Thyroid gland (tissue), 4 donors: ENCODE results near the gene EHD4. TPM values are rescaled to one million over a fixed set of nuclear protein-coding genes. Genes with fewer than 3 reads are reported as not detected.

Experiments used
- DNase-seq, 2 donors: peaks; one replicate each; pipeline ENCODE4 v3.0.0-alpha.2; 2019
- H3K27ac ChIP-seq, 3 donors: fragments of 200-600 bp; sonication (generic); 1 replicate in 2 of 3; 2 replicates in 1 of 3; pipeline ENCODE4 v1.5.1; 2016 to 2019; ENCODE audit warnings: mild to moderate bottlenecking in 1 of 3, moderate library complexity in 1 of 3
- H3K27me3 ChIP-seq: fragments of 200-600 bp; sonication (generic); one replicate; pipeline ENCODE4 v1.5.1; 2019
- H3K36me3 ChIP-seq, 2 donors: fragments of 200-600 bp; sonication (generic); one replicate each; pipeline ENCODE4 v1.5.1; 2016 to 2019
- H3K4me1 ChIP-seq, 2 donors: fragments of 200-600 bp; sonication (generic); one replicate each; pipeline ENCODE4 v1.5.1; 2017 to 2019
- H3K4me3 ChIP-seq, 3 donors: fragments of 200-600 bp; sonication (generic); replicated peaks in 1 of 3; 1 replicate in 2 of 3; 2 replicates in 1 of 3; pipeline ENCODE4 v1.5.1; 2016; ENCODE audit warnings: mild to moderate bottlenecking in 1 of 3
- H3K9me3 ChIP-seq: fragments of 200-600 bp; sonication (generic); one replicate; pipeline ENCODE4 v1.5.1; 2017
- CTCF ChIP-seq, 6 experiments: fragments of 200-600 bp in 3 of 6; fragments of 450-650 bp in 3 of 6; sonication (generic) in 3 of 6; IDR thresholded peaks; one replicate each; pipeline ENCODE4 v1.5.1; 2016 to 2019; ENCODE audit warnings: antibody characterized with exemption in 6 of 6, mild to moderate bottlenecking in 2 of 6, inconsistent platforms in 1 of 6, moderate library complexity in 1 of 6
- POLR2A ChIP-seq, 2 donors: fragments of 450-650 bp; IDR thresholded peaks; one replicate each; pipeline ENCODE4 v1.6.1; 2017; ENCODE audit warnings: antibody characterized with exemption in 2 of 2, mild to moderate bottlenecking in 2 of 2, moderate library complexity in 1 of 2
- WGBS, 2 donors: methylation state at CpG; one replicate each; pipeline ENCODE4 v1.1.5; 2017; 5-methylcytosine and 5-hydroxymethylcytosine counted together
- intact Hi-C: fragments of 100-400 bp; cut with DNase I; formaldehyde crosslinking; loops from one replicate; pipeline ENCODE4 v1.15.1; 2023
- total RNA-seq, 4 donors: library from RNA; depleted of rRNA; stranded (reverse); fragments of >200 nt; gene quantifications; one replicate each; pipeline ENCODE4 v1.2.3, GENCODE V29; 2016

Gene EHD4
- total RNA-seq, 4 donors from 2014 or later = 29.7 to 66.7 (median 37.9) TPM

DNA sequence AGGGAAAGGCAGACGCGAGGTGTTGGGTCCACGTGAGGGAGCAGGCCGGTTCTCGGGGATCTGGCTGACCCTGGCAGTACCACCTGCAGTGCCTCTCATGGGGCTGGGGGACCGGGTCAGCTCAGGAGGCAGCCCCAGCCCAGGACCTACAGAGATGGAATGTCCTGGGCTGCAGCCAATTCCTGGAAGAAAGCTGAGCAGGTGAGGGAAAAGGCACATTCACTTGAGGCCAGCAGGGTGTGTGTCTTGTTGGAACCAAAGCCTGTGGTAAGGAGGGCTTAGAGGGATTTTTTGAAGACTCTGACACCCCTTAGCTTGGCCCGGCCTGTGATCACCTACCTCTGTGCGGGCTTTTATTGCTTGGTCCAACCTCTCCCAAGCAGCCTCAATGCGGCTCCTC is 117.9 kb downstream of the EHD4 start:
- intact Hi-C loops = no loop called here
- WGBS, 2 donors = 68 to 89% methylated on average over 7 to 8 of the region's 9 CpGs
- Histone ChIP-seq H3K36me3 (no peaks in the 10 kb centered on the region), H3K4me3 (no peak overlapping the region), H3K27ac (no peak overlapping the region), H3K9me3 (no peaks in the 10 kb centered on the region), H3K27me3 (no peaks in the 10 kb centered on the region), H3K4me1 (peaks cover 14 to 46% of the 10 kb centered on the region in 2 donors)
- TF ChIP-seq POLR2A (IDR thresholded peaks at IDR 0.05) (no peak), CTCF (IDR thresholded peaks at IDR 0.05) (no peak)
- DNase-seq = peak; percentile 62 to 72

GRCh38 chr15:41853831-41854230 is 118.5 kb downstream of the EHD4 start:
- Histone ChIP-seq H3K9me3 (no peaks in the 10 kb centered on the region), H3K4me1 (peaks cover 14 to 49% of the 10 kb centered on the region in 2 donors), H3K27me3 (no peaks in the 10 kb centered on the region), H3K36me3 (peaks cover 0 to 3% of the 10 kb centered on the region in 2 donors), H3K4me3 (no peak overlapping the region), H3K27ac (no peak overlapping the region)
- DNase-seq = peak in 1 of 2 donors; percentile 26
- intact Hi-C loops = no loop called here
- WGBS, 2 donors = 83 to 87% methylated on average over 3 to 10 of the region's 10 CpGs
- TF ChIP-seq CTCF (IDR thresholded peaks at IDR 0.05) (no peak), POLR2A (IDR thresholded peaks at IDR 0.05) (no peak)

- intact Hi-C loops = no loop called here
- peak; percentile 50 to 51 for DNase-seq
- Histone ChIP-seq H3K27me3 (no peaks in the 10 kb centered on the region), H3K4me3 (no peak overlapping the region), H3K27ac (no peak overlapping the region), H3K4me1 (peaks cover 14 to 49% of the 10 kb centered on the region in 2 donors), H3K9me3 (no peaks in the 10 kb centered on the region), H3K36me3 (peaks cover 5 to 11% of the 10 kb centered on the region in 2 donors)
- WGBS, 2 donors = 52 to 63% methylated on average over 10 to 14 of the region's 17 CpGs
- TF ChIP-seq CTCF (IDR thresholded peaks at IDR 0.05) = no peak
- TF ChIP-seq POLR2A (IDR thresholded peaks at IDR 0.05) = no peak
These were observed 119.4 kb downstream of the EHD4 start for GRCh38 chr15:41852736-41853590.

DNA sequence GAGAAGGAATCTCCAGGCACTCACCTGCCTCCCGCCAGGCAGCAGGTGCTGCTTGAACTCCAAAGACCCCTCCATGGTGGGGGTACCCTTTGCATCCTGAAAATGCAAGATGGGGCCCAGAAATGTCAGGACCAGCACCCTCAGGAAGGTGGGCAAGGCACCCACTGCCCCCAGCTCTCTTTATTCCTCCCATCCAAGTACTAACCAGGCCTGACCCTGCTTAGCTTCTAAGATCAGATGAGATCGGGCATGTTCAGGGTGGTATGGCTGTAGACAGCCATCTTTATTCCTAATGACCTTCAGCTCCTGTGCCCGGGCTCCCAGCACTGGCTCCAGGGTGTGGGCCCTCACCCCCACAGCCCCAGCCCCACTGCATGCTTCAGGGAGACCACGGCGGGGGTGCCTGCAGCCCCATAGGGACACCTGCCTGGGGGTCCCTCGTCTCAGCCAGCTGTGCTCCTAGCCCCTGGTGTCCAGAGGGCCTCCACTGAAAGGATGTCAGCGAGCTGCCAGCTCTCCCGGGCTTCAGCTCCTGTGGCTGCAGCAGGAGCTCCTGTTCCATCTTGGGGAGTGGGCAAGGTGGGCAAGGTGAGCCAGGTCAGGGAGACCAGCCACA is 120.5 kb downstream of the EHD4 start:
- intact Hi-C loops = no loop called here
- no peak for DNase-seq
- no peaks in the 10 kb centered on the region for H3K9me3 ChIP-seq

More for the DNA sequence above, 120.5 kb downstream of the EHD4 start:
- WGBS, 2 donors = 61 to 70% methylated on average over 3 of the region's 8 CpGs
- H3K36me3 ChIP-seq = peaks cover 15 to 22% of the 10 kb centered on the region in 2 donors
- TF ChIP-seq POLR2A (IDR thresholded peaks at IDR 0.05) (no peak), CTCF (IDR thresholded peaks at IDR 0.05) (no peak)
- H3K4me1 ChIP-seq = peaks cover 14 to 42% of the 10 kb centered on the region in 2 donors
- H3K27me3 ChIP-seq = no peaks in the 10 kb centered on the region
- H3K27ac ChIP-seq = no peak overlapping the region
- H3K4me3 ChIP-seq = no peak overlapping the region
